SK-N-SH treated with all-trans-retinoic acid at 6 μM for 48 hours (cell line): ENCODE data around the gene ACTBL2.

ENCODE experiments used
- ATAC-seq: fragments of 200-7000 bp; cut with Tn5 transposase; 3 replicates; pipeline ENCODE4 v1.9.1; 2020; ENCODE audit warnings: mild to moderate bottlenecking, moderate library complexity
- ARNTL ChIP-seq: fragments of 450-650 bp; formaldehyde crosslinking; IDR thresholded peaks from 2 replicates; pipeline ENCODE4 v1.5.0; 2020; ENCODE audit warnings: low read depth, mild to moderate bottlenecking, moderate library complexity, borderline replicate concordance
- BACH2 ChIP-seq: fragments of 250-450 bp; sonication (Bioruptor Pico); IDR thresholded peaks from 2 replicates; pipeline ENCODE4 v1.9.0; 2021; ENCODE audit warnings: mild to moderate bottlenecking, borderline replicate concordance
- CSDC2 ChIP-seq: fragments of 250-450 bp; sonication (Bioruptor Pico); IDR thresholded peaks from 2 replicates; pipeline ENCODE4 v1.5.0; 2020; ENCODE audit warnings: mild to moderate bottlenecking, moderate library complexity
- ESRRG ChIP-seq: fragments of 250-450 bp; sonication (Bioruptor Pico); IDR thresholded peaks from 2 replicates; pipeline ENCODE4 v1.6.1; 2021; ENCODE audit warnings: mild to moderate bottlenecking
- GLIS3 ChIP-seq: fragments of 250-450 bp; sonication (Bioruptor Pico); IDR thresholded peaks from 2 replicates; pipeline ENCODE4 v1.5.0; 2020; ENCODE audit warnings: mild to moderate bottlenecking, moderate library complexity
- PPARA ChIP-seq: fragments of 250-450 bp; sonication (Bioruptor Pico); IDR thresholded peaks from 2 replicates; pipeline ENCODE4 v1.5.0; 2020; ENCODE audit warnings: mild to moderate bottlenecking, borderline replicate concordance
- SNAI2 ChIP-seq: fragments of 250-450 bp; sonication (Bioruptor Pico); IDR thresholded peaks from 2 replicates; pipeline ENCODE4 v1.5.0; 2020; ENCODE audit warnings: mild to moderate bottlenecking, moderate library complexity
- TCF4 ChIP-seq: fragments of 250-450 bp; sonication (Bioruptor Pico); IDR thresholded peaks from 2 replicates; pipeline ENCODE4 v1.8.0; 2021; ENCODE audit warnings: mild to moderate bottlenecking, moderate library complexity, borderline replicate concordance
- TOX ChIP-seq: fragments of 250-450 bp; sonication (Bioruptor Pico); IDR thresholded peaks from 2 replicates; pipeline ENCODE4 v1.8.0; 2021; ENCODE audit warnings: mild to moderate bottlenecking, moderate library complexity, borderline replicate concordance
- ZC3H10 ChIP-seq: fragments of 250-450 bp; sonication (Bioruptor Pico); IDR thresholded peaks from 2 replicates; pipeline ENCODE4 v1.5.1; 2021; ENCODE audit warnings: mild to moderate bottlenecking, moderate library complexity
- ZFP3 ChIP-seq: fragments of 250-450 bp; sonication (Bioruptor Pico); IDR thresholded peaks from 2 replicates; pipeline ENCODE4 v1.5.0; 2020; ENCODE audit warnings: mild to moderate bottlenecking, moderate library complexity
- ZFP30 ChIP-seq: fragments of 450-650 bp; formaldehyde crosslinking; IDR thresholded peaks from 2 replicates; pipeline ENCODE4 v1.5.0; 2022; ENCODE audit warnings: mild to moderate bottlenecking, moderate library complexity
- ZNF565 ChIP-seq: fragments of 450-650 bp; formaldehyde crosslinking; conservative IDR thresholded peaks from 2 replicates; pipeline ENCODE4 v1.5.0; 2020; ENCODE audit warnings: low read depth, mild to moderate bottlenecking, moderate library complexity
- ZNF70 ChIP-seq: fragments of 450-650 bp; formaldehyde crosslinking; IDR thresholded peaks from 2 replicates; pipeline ENCODE4 v1.5.0; 2020; ENCODE audit warnings: mild to moderate bottlenecking, moderate library complexity
- TF ChIP-seq, protein P1 (sequence below): fragments of 250-450 bp; sonication (Bioruptor Pico); IDR thresholded peaks from 2 replicates; pipeline ENCODE4 v1.5.1; 2021; ENCODE audit warnings: mild to moderate bottlenecking, moderate library complexity
- TF ChIP-seq, protein P2 (sequence below): fragments of 250-450 bp; sonication (Bioruptor Pico); IDR thresholded peaks from 2 replicates; pipeline ENCODE4 v1.5.1; 2020; ENCODE audit warnings: low read depth, mild to moderate bottlenecking, moderate library complexity
- TF ChIP-seq, protein P3 (sequence below): fragments of 250-450 bp; sonication (Bioruptor Pico); IDR thresholded peaks from 2 replicates; pipeline ENCODE4 v1.8.0; 2021; ENCODE audit warnings: low read depth, mild to moderate bottlenecking, moderate library complexity, borderline replicate concordance
- TF ChIP-seq, protein P4 (sequence below): fragments of 250-450 bp; sonication (Bioruptor Pico); IDR thresholded peaks from 2 replicates; pipeline ENCODE4 v1.5.0; 2020; ENCODE audit warnings: mild to moderate bottlenecking, moderate library complexity
- TF ChIP-seq, protein P5 (sequence below): fragments of 250-450 bp; sonication (Bioruptor Pico); IDR thresholded peaks from 2 replicates; pipeline ENCODE4 v1.8.0; 2020; ENCODE audit warnings: mild to moderate bottlenecking, moderate library complexity, borderline replicate concordance

The ACTBL2 gene

DNA sequence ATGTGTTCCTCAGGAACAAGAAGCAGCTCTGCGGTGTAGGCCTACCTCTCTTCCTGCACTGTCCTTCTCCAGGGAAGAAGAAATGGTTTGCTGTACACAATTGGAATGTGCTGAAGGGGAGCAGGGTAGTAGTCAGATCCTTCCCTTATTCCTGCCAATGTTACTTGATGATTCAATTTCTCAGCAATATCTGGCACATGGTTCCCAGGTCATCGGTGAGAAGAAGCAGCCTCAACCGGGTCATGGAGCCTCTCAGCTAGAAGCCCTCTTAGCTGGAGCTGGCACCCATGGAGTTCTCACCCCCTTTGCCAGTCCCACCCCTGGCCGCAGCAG lies 36.9 kb downstream of the ACTBL2 start:
- no peak for ATAC-seq
- TF ChIP-seq ZFP3, result no peak
- TF ChIP-seq, protein P1, sequence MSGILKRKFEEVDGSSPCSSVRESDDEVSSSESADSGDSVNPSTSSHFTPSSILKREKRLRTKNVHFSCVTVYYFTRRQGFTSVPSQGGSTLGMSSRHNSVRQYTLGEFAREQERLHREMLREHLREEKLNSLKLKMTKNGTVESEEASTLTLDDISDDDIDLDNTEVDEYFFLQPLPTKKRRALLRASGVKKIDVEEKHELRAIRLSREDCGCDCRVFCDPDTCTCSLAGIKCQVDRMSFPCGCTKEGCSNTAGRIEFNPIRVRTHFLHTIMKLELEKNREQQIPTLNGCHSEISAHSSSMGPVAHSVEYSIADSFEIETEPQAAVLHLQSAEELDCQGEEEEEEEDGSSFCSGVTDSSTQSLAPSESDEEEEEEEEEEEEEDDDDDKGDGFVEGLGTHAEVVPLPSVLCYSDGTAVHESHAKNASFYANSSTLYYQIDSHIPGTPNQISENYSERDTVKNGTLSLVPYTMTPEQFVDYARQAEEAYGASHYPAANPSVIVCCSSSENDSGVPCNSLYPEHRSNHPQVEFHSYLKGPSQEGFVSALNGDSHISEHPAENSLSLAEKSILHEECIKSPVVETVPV, result no peak

DNA sequence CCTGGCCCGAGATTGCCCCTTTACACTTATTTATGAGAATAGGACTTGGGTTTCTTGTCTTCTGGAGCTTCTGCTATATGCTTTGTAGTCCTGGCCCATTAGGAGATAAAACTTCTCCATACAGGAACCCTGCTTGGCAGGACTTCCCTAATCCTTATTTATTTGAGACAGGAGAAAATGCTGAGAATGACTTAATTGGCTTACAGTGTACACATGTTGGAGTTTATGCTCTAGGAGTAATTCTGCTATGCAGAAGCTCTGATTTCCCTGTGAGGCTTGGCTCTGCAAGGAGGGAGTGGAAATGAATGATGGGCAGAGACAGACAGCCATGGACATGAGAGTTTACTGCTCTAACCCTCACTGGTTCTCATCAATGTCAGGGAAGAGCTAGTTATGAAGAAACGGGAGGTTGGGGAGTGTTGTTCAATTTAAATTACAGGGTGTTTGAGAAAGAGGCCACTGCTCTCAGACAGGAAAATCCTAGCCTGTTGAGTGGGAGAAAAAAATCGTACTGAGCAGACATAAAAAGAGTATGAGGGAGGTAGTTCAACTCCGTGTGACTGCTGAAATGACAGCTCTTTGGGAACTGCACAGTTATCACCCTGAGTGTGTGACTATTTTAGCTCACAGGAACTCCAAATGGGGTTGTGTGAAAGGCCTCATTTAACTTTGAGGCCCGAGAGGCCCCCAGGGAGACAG lies 37.5 kb downstream of the ACTBL2 start:
- peak; percentile 10; the same call in 1 of the 3 replicates for ATAC-seq
- no peak for TF ChIP-seq ARNTL
- TF ChIP-seq, protein P2, sequence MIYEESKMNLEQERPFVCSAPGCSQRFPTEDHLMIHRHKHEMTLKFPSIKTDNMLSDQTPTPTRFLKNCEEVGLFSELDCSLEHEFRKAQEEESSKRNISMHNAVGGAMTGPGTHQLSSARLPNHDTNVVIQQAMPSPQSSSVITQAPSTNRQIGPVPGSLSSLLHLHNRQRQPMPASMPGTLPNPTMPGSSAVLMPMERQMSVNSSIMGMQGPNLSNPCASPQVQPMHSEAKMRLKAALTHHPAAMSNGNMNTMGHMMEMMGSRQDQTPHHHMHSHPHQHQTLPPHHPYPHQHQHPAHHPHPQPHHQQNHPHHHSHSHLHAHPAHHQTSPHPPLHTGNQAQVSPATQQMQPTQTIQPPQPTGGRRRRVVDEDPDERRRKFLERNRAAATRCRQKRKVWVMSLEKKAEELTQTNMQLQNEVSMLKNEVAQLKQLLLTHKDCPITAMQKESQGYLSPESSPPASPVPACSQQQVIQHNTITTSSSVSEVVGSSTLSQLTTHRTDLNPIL (CRISPR knock-in tag), result no peak
- TF ChIP-seq TCF4, result no peak
- TF ChIP-seq BACH2 (CRISPR knock-in tag), result no peak
- TF ChIP-seq, protein P1, result no peak
- TF ChIP-seq ESRRG (CRISPR knock-in tag), result no peak
- no peak for TF ChIP-seq TOX (CRISPR knock-in tag)
- TF ChIP-seq PPARA, result no peak
- TF ChIP-seq SNAI2 (CRISPR knock-in tag), result no peak
- no peak for TF ChIP-seq ZFP30 (CRISPR knock-in tag)
- TF ChIP-seq GLIS3 (CRISPR knock-in tag), result no peak
- no peak for TF ChIP-seq ZNF565 (CRISPR knock-in tag)
- TF ChIP-seq, protein P3, sequence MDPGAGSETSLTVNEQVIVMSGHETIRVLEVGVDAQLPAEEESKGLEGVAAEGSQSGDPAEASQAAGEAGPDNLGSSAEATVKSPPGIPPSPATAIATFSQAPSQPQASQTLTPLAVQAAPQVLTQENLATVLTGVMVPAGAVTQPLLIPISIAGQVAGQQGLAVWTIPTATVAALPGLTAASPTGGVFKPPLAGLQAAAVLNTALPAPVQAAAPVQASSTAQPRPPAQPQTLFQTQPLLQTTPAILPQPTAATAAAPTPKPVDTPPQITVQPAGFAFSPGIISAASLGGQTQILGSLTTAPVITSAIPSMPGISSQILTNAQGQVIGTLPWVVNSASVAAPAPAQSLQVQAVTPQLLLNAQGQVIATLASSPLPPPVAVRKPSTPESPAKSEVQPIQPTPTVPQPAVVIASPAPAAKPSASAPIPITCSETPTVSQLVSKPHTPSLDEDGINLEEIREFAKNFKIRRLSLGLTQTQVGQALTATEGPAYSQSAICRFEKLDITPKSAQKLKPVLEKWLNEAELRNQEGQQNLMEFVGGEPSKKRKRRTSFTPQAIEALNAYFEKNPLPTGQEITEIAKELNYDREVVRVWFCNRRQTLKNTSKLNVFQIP (CRISPR knock-in tag), result no peak
- no peak for TF ChIP-seq ZC3H10
- TF ChIP-seq, protein P4, sequence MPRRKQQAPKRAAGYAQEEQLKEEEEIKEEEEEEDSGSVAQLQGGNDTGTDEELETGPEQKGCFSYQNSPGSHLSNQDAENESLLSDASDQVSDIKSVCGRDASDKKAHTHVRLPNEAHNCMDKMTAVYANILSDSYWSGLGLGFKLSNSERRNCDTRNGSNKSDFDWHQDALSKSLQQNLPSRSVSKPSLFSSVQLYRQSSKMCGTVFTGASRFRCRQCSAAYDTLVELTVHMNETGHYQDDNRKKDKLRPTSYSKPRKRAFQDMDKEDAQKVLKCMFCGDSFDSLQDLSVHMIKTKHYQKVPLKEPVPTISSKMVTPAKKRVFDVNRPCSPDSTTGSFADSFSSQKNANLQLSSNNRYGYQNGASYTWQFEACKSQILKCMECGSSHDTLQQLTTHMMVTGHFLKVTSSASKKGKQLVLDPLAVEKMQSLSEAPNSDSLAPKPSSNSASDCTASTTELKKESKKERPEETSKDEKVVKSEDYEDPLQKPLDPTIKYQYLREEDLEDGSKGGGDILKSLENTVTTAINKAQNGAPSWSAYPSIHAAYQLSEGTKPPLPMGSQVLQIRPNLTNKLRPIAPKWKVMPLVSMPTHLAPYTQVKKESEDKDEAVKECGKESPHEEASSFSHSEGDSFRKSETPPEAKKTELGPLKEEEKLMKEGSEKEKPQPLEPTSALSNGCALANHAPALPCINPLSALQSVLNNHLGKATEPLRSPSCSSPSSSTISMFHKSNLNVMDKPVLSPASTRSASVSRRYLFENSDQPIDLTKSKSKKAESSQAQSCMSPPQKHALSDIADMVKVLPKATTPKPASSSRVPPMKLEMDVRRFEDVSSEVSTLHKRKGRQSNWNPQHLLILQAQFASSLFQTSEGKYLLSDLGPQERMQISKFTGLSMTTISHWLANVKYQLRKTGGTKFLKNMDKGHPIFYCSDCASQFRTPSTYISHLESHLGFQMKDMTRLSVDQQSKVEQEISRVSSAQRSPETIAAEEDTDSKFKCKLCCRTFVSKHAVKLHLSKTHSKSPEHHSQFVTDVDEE (CRISPR knock-in tag), result no peak
- TF ChIP-seq, protein P5, sequence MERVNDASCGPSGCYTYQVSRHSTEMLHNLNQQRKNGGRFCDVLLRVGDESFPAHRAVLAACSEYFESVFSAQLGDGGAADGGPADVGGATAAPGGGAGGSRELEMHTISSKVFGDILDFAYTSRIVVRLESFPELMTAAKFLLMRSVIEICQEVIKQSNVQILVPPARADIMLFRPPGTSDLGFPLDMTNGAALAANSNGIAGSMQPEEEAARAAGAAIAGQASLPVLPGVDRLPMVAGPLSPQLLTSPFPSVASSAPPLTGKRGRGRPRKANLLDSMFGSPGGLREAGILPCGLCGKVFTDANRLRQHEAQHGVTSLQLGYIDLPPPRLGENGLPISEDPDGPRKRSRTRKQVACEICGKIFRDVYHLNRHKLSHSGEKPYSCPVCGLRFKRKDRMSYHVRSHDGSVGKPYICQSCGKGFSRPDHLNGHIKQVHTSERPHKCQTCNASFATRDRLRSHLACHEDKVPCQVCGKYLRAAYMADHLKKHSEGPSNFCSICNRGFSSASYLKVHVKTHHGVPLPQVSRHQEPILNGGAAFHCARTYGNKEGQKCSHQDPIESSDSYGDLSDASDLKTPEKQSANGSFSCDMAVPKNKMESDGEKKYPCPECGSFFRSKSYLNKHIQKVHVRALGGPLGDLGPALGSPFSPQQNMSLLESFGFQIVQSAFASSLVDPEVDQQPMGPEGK, result no peak

DNA sequence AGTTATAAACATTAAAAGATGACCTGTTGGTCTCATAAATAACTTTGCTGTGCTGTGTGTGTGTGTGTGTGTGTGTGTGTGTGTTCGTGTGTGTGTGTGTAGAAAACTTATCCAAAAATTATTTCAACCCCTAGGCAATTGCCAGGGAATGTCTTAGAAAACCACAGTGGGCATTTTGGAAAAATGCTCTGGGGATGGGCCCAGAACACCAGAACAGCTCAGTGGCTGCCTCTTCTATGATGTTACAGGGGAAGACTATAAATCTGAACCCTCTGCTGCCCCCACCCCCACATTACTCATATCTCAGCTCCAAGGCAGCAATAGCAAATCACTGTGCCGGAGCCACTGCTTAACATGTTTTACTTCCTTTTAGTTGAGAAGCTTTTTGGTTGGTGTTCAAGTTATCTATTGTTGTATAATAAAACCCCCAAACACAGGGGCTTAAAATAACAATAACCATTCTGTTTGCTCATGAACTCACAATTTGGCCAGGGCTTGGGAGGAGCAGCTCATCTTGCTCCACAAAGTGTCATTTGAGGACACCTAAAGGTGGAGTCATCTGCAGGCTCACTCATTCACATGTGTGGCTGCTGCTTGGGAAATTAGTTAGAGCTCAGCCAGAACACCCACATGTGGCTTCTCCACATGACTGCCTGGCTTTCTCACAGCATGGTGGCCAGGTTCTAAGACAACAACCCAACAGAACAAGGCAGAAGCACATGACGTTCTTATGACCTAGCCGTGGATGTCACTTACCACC lies 40.4 kb downstream of the ACTBL2 start:
- TF ChIP-seq CSDC2 (CRISPR knock-in tag), result 0 out of 2 replicates have a peak, but pooled peaks have one; percentile 17
- no peak for TF ChIP-seq ZC3H10
- TF ChIP-seq ESRRG (CRISPR knock-in tag), result no peak
- TF ChIP-seq GLIS3 (CRISPR knock-in tag), result no peak
- TF ChIP-seq ZNF70 (CRISPR knock-in tag), result no peak
- no peak for TF ChIP-seq TOX (CRISPR knock-in tag)
- ATAC-seq, result peak; percentile 81
